H9 (cell line): ENCODE results near the gene SLCO3A1. TPM values are rescaled to one million over a fixed set of nuclear protein-coding genes. Genes with fewer than 3 reads are reported as not detected.

Experiments
- DNase-seq: peaks from one replicate; pipeline ENCODE4 v3.0.0-alpha.2; 2017
- H2AFZ ChIP-seq: one replicate; pipeline ENCODE4 v1.6.1; 2013; ENCODE audit warnings: mild to moderate bottlenecking, low read length, control low read depth, moderate library complexity
- H2AK5ac ChIP-seq: 2 replicates; pipeline ENCODE4 v1.6.1; 2013; ENCODE audit warnings: low read length, control low read depth, mixed read lengths; ENCODE audit not compliant: insufficient read length
- H2BK120ac ChIP-seq: one replicate; pipeline ENCODE4 v1.6.1; 2013; ENCODE audit warnings: low read depth, mild to moderate bottlenecking, low read length, control low read depth, inconsistent platforms; ENCODE audit not compliant: poor library complexity, severe bottlenecking
- H2BK12ac ChIP-seq: 2 replicates; pipeline ENCODE4 v1.6.1; 2013; ENCODE audit warnings: low read length, control low read depth, mixed read lengths, low read depth; ENCODE audit not compliant: insufficient read length
- H2BK15ac ChIP-seq: 2 replicates; pipeline ENCODE4 v1.6.1; 2013; ENCODE audit warnings: low read depth, low read length, control low read depth
- H2BK20ac ChIP-seq: one replicate; pipeline ENCODE4 v1.6.1; 2013; ENCODE audit warnings: low read depth, mild to moderate bottlenecking, low read length, control low read depth, inconsistent platforms; ENCODE audit not compliant: poor library complexity, severe bottlenecking
- H2BK5ac ChIP-seq: 2 replicates; pipeline ENCODE4 v1.6.1; 2013; ENCODE audit warnings: low read length, control low read depth, mixed read lengths; ENCODE audit not compliant: insufficient read length
- H3K14ac ChIP-seq: 2 replicates; pipeline ENCODE4 v1.6.1; 2013; ENCODE audit warnings: low read length, control low read depth; ENCODE audit not compliant: insufficient read depth
- H3K18ac ChIP-seq: 2 replicates; pipeline ENCODE4 v1.6.1; 2013; ENCODE audit warnings: low read depth, mild to moderate bottlenecking, mixed read lengths, low read length, control low read depth; ENCODE audit not compliant: insufficient read length
- H3K23ac ChIP-seq: 2 replicates; pipeline ENCODE4 v1.6.1; 2013; ENCODE audit warnings: low read length, control low read depth, mixed read lengths, low read depth; ENCODE audit not compliant: insufficient read length
- H3K23me2 ChIP-seq: 2 replicates; pipeline ENCODE4 v1.6.1; 2013; ENCODE audit warnings: low read depth, mild to moderate bottlenecking, mixed read lengths, low read length, control low read depth; ENCODE audit not compliant: insufficient read length, poor library complexity, severe bottlenecking
- H3K27ac ChIP-seq: 2 replicates; pipeline ENCODE4 v1.5.1; 2013; ENCODE audit warnings: low read length, control low read depth, mixed read lengths, low read depth; ENCODE audit not compliant: insufficient read length
- H3K27me3 ChIP-seq: 2 replicates; pipeline ENCODE4 v1.6.1; 2013; ENCODE audit warnings: low read length, control low read depth, inconsistent platforms; ENCODE audit not compliant: insufficient read depth
- H3K4ac ChIP-seq: 2 replicates; pipeline ENCODE4 v1.6.1; 2013; ENCODE audit warnings: low read depth, mild to moderate bottlenecking, control low read depth, inconsistent platforms, low read length, moderate library complexity
- H3K4me1 ChIP-seq: 2 replicates; pipeline ENCODE4 v1.6.1; 2013; ENCODE audit warnings: low read length, control low read depth, inconsistent platforms; ENCODE audit not compliant: insufficient read depth
- H3K4me2 ChIP-seq: 2 replicates; pipeline ENCODE4 v1.6.1; 2013; ENCODE audit warnings: low read length, control low read depth, mixed read lengths; ENCODE audit not compliant: insufficient read length, insufficient read depth
- H3K56ac ChIP-seq: 2 replicates; pipeline ENCODE4 v1.6.1; 2013; ENCODE audit warnings: low read depth, mild to moderate bottlenecking, mixed read lengths, low read length, control low read depth; ENCODE audit not compliant: insufficient read length
- H3K79me1 ChIP-seq: 2 replicates; pipeline ENCODE4 v1.6.1; 2013; ENCODE audit warnings: low read depth, mild to moderate bottlenecking, moderate library complexity, low read length, control low read depth, inconsistent platforms; ENCODE audit not compliant: insufficient read depth, poor library complexity, severe bottlenecking
- H3K79me2 ChIP-seq: 2 replicates; pipeline ENCODE4 v1.6.1; 2013; ENCODE audit warnings: low read length, control low read depth, inconsistent platforms; ENCODE audit not compliant: insufficient read depth
- H3K9ac ChIP-seq: 2 replicates; pipeline ENCODE4 v1.6.1; 2013; ENCODE audit warnings: low read length, control low read depth, mixed read lengths; ENCODE audit not compliant: insufficient read length; ENCODE audit errors: extremely low read depth
- H3K9me3 ChIP-seq: one replicate; pipeline ENCODE4 v1.6.1; 2013; ENCODE audit warnings: low read depth, low read length, inconsistent platforms; ENCODE audit not compliant: control insufficient read depth
- H3T11ph ChIP-seq: one replicate; pipeline ENCODE4 v1.6.1; 2013; ENCODE audit warnings: mild to moderate bottlenecking, low read length, control low read depth, inconsistent platforms
- H4K20me1 ChIP-seq: one replicate; pipeline ENCODE4 v1.6.1; 2013; ENCODE audit not compliant: control insufficient read depth, insufficient read length, insufficient read depth
- H4K5ac ChIP-seq: 2 replicates; pipeline ENCODE4 v1.6.1; 2013; ENCODE audit warnings: low read depth, mild to moderate bottlenecking, mixed read lengths, low read length, control low read depth; ENCODE audit not compliant: insufficient read length
- H4K8ac ChIP-seq: replicated peaks from 2 replicates; pipeline ENCODE4 v1.6.1; 2013; ENCODE audit warnings: low read length, control low read depth, mixed read lengths, low read depth; ENCODE audit not compliant: insufficient read length
- H4K91ac ChIP-seq: 2 replicates; pipeline ENCODE4 v1.6.1; 2013; ENCODE audit warnings: low read depth, mild to moderate bottlenecking, moderate library complexity, mixed read lengths, low read length, control low read depth; ENCODE audit not compliant: insufficient read length
- H3K27ac Mint-ChIP-seq, 3 experiments: 2 replicates in 2 of 3; 3 replicates in 1 of 3; pipeline ENCODE4 v1.8.0; 2020 to 2021; ENCODE audit warnings: mixed read lengths in 3 of 3, mild to moderate bottlenecking in 1 of 3, moderate library complexity in 1 of 3
- H3K27me3 Mint-ChIP-seq: 2 replicates; pipeline ENCODE4 v1.8.0; 2021; ENCODE audit warnings: low read depth, mild to moderate bottlenecking, moderate library complexity, mixed read lengths
- H3K36me3 Mint-ChIP-seq, 3 experiments: 2 replicates in 2 of 3; 3 replicates in 1 of 3; pipeline ENCODE4 v1.8.0; 2020 to 2021; ENCODE audit warnings: low read depth in 3 of 3, mixed read lengths in 3 of 3; ENCODE audit not compliant: insufficient read depth in 1 of 3
- H3K4me1 Mint-ChIP-seq, 2 experiments: 2 replicates each; pipeline ENCODE4 v1.8.0; 2020; ENCODE audit warnings: mixed read lengths in 2 of 2
- H3K4me3 Mint-ChIP-seq, 2 experiments: 2 replicates in 1 of 2; 3 replicates in 1 of 2; pipeline ENCODE4 v1.8.0; 2020 to 2021; ENCODE audit warnings: mild to moderate bottlenecking in 2 of 2, mixed read lengths in 2 of 2, moderate library complexity in 1 of 2
- H3K9me3 Mint-ChIP-seq, 2 experiments: 2 replicates in 1 of 2; 3 replicates in 1 of 2; pipeline ENCODE4 v1.8.0; 2020; ENCODE audit warnings: mild to moderate bottlenecking in 2 of 2, mixed read lengths in 2 of 2, moderate library complexity in 1 of 2
- WGBS: extraction: QIAGEN DNeasy Blood & Tissue Kit; methylation state at CpG from one replicate; pipeline ENCODE4 v1.1.7; 2013; ENCODE audit warnings: missing lambda C conversion rate, low lambda C conversion rate, mixed read lengths; ENCODE audit not compliant: insufficient read length; ENCODE audit errors: extremely low coverage; 5-methylcytosine and 5-hydroxymethylcytosine counted together
- total RNA-seq: library from RNA; stranded (reverse); gene quantifications from 2 replicates; pipeline ENCODE4 v1.2.1, GENCODE V29; 2021
- TF ChIP-seq, protein P1 (sequence below): fragments of 200-600 bp; sonication (generic); conservative IDR thresholded peaks from 3 replicates; pipeline ENCODE4 v1.8.0; 2021; ENCODE audit warnings: antibody characterized with exemption, mild to moderate bottlenecking

Gene SLCO3A1
- total RNA-seq, 1 experiment from 2014 or later, result 9.4 TPM

DNA sequence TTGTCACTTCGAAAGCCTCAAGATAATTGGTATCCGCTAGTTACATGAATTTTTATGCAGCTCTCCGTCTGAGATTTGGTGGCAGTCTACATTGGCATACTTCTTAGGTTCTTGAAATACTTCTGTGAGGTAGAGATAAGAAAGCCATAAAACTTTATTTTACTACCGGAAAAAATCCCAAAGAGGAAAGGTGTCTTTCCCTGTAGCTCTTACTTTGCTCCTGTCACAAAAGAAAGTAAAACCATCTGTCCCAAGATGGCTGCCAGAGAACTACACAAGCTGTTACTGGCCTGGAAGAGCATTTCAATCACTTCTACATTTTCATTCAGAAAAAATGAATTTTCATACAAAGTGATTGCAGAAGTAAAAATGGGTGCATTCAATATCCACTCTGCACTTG lies 325.4 kb downstream of the SLCO3A1 start:
- no peak overlapping the region for H2AFZ ChIP-seq
- H3K23ac ChIP-seq, result no peak overlapping the region
- H2BK20ac ChIP-seq, result no peak overlapping the region
- Mint-ChIP-seq H3K27me3 (0 out of 2 replicates have a peak, but pooled peaks cover 3% of the 10 kb centered on the region), H3K4me1 (peaks cover 2 to 5% of the 10 kb centered on the region in 2 experiments; a peak in 1 of 4 replicates), H3K4me3 (no peak overlapping the region), H3K27ac (no peak overlapping the region), H3K9me3 (no peaks in the 10 kb centered on the region), H3K36me3 (no peaks in the 10 kb centered on the region; a peak in 1 of 7 replicates)
- no peak overlapping the region for H3K9ac ChIP-seq
- TF ChIP-seq, protein P1, sequence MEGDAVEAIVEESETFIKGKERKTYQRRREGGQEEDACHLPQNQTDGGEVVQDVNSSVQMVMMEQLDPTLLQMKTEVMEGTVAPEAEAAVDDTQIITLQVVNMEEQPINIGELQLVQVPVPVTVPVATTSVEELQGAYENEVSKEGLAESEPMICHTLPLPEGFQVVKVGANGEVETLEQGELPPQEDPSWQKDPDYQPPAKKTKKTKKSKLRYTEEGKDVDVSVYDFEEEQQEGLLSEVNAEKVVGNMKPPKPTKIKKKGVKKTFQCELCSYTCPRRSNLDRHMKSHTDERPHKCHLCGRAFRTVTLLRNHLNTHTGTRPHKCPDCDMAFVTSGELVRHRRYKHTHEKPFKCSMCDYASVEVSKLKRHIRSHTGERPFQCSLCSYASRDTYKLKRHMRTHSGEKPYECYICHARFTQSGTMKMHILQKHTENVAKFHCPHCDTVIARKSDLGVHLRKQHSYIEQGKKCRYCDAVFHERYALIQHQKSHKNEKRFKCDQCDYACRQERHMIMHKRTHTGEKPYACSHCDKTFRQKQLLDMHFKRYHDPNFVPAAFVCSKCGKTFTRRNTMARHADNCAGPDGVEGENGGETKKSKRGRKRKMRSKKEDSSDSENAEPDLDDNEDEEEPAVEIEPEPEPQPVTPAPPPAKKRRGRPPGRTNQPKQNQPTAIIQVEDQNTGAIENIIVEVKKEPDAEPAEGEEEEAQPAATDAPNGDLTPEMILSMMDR, result no peak
- no peak overlapping the region for H3K18ac ChIP-seq
- H3K27ac ChIP-seq, result no peak overlapping the region
- H3K56ac ChIP-seq, result no peak overlapping the region
- no peaks in the 10 kb centered on the region; the same call in 1 of the 2 replicates for H3K27me3 ChIP-seq
- no peak overlapping the region for H2AK5ac ChIP-seq
- no peak overlapping the region for H3K4ac ChIP-seq
- H3K23me2 ChIP-seq, result no peaks in the 10 kb centered on the region
- no peaks in the 10 kb centered on the region for H3K9me3 ChIP-seq
- H2BK15ac ChIP-seq, result no peak overlapping the region
- H2BK12ac ChIP-seq, result no peak overlapping the region
- H4K8ac ChIP-seq, result no peak overlapping the region
- H4K20me1 ChIP-seq, result no peaks in the 10 kb centered on the region
- no peak overlapping the region for H2BK120ac ChIP-seq
- no peak overlapping the region for H4K5ac ChIP-seq
- no peak overlapping the region for H3T11ph ChIP-seq
- H3K79me2 ChIP-seq, result no peaks in the 10 kb centered on the region
- no peaks in the 10 kb centered on the region for H3K79me1 ChIP-seq
- no peak overlapping the region for H3K4me2 ChIP-seq
- H2BK5ac ChIP-seq, result no peak overlapping the region
- no peaks in the 10 kb centered on the region for H3K4me1 ChIP-seq
- DNase-seq, result no peak
- no peak overlapping the region for H4K91ac ChIP-seq
- no peak overlapping the region for H3K14ac ChIP-seq
- WGBS, result no CpG with 5 or more reads among the region's 4 CpGs
